ENCODE results near the gene C16orf87.

C16orf87 gene

GRCh38 chr16:46843898-46844642, 13.1 kb upstream of the C16orf87 start:
- no peak for DNase-seq (ENCODE audit: low read depth)

GRCh38 chr16:46842192-46842895, 11.4 kb upstream of the C16orf87 start:
- DNase-seq (ENCODE audit: low read depth): no peak

GRCh38 chr16:46839986-46840443, 9.0 kb upstream of the C16orf87 start:
- no peak for DNase-seq (ENCODE audit: low read depth)

- DNase-seq (ENCODE audit: low read depth): no peak
These were observed 5.9 kb upstream of the C16orf87 start for GRCh38 chr16:46836534-46837530.

- DNase-seq (ENCODE audit: low read depth): no peak
These were observed 2.5 kb upstream of the C16orf87 start for GRCh38 chr16:46833460-46833800.

- no peak for DNase-seq (ENCODE audit: low read depth)
These were observed 1.9 kb upstream of the C16orf87 start for GRCh38 chr16:46832757-46833459.

GRCh38 chr16:46830417-46830901, 521 bp downstream of the C16orf87 start:
- DNase-seq (ENCODE audit: low read depth): peak; percentile 11

GRCh38 chr16:46828943-46829342, 2.0 kb downstream of the C16orf87 start:
- no peak for DNase-seq (ENCODE audit: low read depth)

GRCh38 chr16:46828292-46828691, 2.7 kb downstream of the C16orf87 start:
- no peak for DNase-seq (ENCODE audit: low read depth)

- DNase-seq (ENCODE audit: low read depth): no peak
These were observed 4.3 kb downstream of the C16orf87 start for GRCh38 chr16:46826631-46827030.

GRCh38 chr16:46822270-46822669, 8.7 kb downstream of the C16orf87 start:
- DNase-seq (ENCODE audit: low read depth): no peak

GRCh38 chr16:46817961-46818360, 13.0 kb downstream of the C16orf87 start:
- DNase-seq (ENCODE audit: low read depth): no peak

- no peak for DNase-seq (ENCODE audit: low read depth)
These were observed 16.2 kb downstream of the C16orf87 start for GRCh38 chr16:46814790-46815189.

- no peak for DNase-seq (ENCODE audit: low read depth)
These were observed 17.4 kb downstream of the C16orf87 start for GRCh38 chr16:46813611-46814010.

GRCh38 chr16:46812781-46813540, 18.0 kb downstream of the C16orf87 start:
- no peak for DNase-seq (ENCODE audit: low read depth)

- no peak for DNase-seq (ENCODE audit: low read depth)
These were observed 19.3 kb downstream of the C16orf87 start for GRCh38 chr16:46811682-46812081.

GRCh38 chr16:46808997-46809396, 22.0 kb downstream of the C16orf87 start:
- DNase-seq (ENCODE audit: low read depth): no peak

- DNase-seq (ENCODE audit: low read depth): no peak
These were observed 23.6 kb downstream of the C16orf87 start for GRCh38 chr16:46807336-46807735.

- no peak for DNase-seq (ENCODE audit: low read depth)
These were observed 27.6 kb downstream of the C16orf87 start for GRCh38 chr16:46803373-46803772.

GRCh38 chr16:46801428-46802049, 29.4 kb downstream of the C16orf87 start:
- DNase-seq (ENCODE audit: low read depth): no peak

All from activated T-cell treated with anti-CD3 and anti-CD28 coated beads for 1 hour (primary cell).